ENCODE results near the gene VAC14. TPM values are rescaled to one million over a fixed set of nuclear protein-coding genes. Genes with fewer than 3 reads are reported as not detected.
A peak's percentile ranks its signal among the peaks of the same experiment; 100 is the strongest.

VAC14 gene
- total RNA-seq, 4 donors from 2014 or later, result 31.1 to 47.0 (median 37.0) TPM

DNA sequence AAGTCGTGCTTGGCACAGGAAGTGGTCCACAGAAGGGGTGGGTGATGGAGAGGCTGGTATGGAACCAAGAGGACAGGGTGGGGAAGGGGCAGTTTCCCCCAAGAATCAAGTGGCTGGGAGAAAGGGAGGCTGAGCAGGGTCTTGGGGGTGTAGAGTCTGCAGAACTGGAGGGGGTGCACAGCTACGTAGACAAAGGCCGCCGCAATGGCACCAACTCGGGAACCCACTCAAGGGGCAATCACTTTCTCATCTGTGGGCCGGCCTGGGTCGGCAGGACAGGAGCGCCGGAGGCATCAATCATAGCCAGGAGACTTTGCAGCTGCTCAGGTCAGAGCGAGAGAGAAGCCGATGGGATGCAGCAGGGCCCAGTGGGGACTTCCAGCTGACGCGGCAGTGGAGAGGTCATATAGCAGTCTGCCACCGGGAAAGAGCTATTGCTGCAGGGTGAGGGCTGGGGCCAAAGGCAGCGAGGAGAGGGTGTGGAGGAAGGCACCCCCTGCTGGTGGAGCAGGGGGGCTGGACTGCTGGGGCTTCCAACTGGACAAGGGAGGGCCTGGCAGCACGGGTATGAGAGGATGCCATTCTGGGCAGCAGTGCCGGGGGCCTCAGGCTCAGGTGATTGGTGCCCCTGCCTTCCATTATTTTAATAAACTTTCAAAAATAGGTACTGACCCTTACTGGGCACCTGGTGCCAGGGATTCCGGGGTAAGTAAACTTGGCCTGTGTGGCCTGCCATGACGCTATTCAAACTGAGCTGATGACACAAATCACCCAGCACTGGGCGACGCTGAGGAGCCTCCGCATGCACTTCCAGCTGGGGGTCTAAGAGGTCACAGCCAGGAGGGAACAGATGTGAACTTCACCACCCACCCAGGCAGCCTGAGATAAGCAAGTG is 62.6 kb downstream of the VAC14 start:
- Histone ChIP-seq H3K36me3 (peaks cover 0 to 27% (median 21%) of the 10 kb centered on the region in 4 donors), H3K4me1 (peaks cover 29 to 65% (median 58%) of the 10 kb centered on the region in 4 donors), H3K4me3 (peak overlapping the region in 1 of 4 donors; percentile 10), H3K27ac (replicated peaks in 1 of 4) (peak overlapping the region; percentile 92 to 96 (median 93)), H3K27me3 (no peaks in the 10 kb centered on the region), H3K9me3 (no peaks in the 10 kb centered on the region)
- 50% methylated on average over 19 of the region's 22 CpGs for WGBS
- DNase-seq (ENCODE audit: extremely low spot score), result no peak
- peak; percentile 66 to 70 for TF ChIP-seq POLR2AphosphoS5 (IDR thresholded peaks at IDR 0.05)
- TF ChIP-seq, protein P1, sequence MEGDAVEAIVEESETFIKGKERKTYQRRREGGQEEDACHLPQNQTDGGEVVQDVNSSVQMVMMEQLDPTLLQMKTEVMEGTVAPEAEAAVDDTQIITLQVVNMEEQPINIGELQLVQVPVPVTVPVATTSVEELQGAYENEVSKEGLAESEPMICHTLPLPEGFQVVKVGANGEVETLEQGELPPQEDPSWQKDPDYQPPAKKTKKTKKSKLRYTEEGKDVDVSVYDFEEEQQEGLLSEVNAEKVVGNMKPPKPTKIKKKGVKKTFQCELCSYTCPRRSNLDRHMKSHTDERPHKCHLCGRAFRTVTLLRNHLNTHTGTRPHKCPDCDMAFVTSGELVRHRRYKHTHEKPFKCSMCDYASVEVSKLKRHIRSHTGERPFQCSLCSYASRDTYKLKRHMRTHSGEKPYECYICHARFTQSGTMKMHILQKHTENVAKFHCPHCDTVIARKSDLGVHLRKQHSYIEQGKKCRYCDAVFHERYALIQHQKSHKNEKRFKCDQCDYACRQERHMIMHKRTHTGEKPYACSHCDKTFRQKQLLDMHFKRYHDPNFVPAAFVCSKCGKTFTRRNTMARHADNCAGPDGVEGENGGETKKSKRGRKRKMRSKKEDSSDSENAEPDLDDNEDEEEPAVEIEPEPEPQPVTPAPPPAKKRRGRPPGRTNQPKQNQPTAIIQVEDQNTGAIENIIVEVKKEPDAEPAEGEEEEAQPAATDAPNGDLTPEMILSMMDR (IDR thresholded peaks at IDR 0.05), result peak; percentile 87 to 92 (median 88)
- no peak for TF ChIP-seq EP300 (IDR thresholded peaks at IDR 0.05)
- intact Hi-C loops (cut with DNase I), result loop anchor here (1.0 kb wide), 1 partner anchor 58 kb away; no protein-coding TSS in a partner anchor

DNA sequence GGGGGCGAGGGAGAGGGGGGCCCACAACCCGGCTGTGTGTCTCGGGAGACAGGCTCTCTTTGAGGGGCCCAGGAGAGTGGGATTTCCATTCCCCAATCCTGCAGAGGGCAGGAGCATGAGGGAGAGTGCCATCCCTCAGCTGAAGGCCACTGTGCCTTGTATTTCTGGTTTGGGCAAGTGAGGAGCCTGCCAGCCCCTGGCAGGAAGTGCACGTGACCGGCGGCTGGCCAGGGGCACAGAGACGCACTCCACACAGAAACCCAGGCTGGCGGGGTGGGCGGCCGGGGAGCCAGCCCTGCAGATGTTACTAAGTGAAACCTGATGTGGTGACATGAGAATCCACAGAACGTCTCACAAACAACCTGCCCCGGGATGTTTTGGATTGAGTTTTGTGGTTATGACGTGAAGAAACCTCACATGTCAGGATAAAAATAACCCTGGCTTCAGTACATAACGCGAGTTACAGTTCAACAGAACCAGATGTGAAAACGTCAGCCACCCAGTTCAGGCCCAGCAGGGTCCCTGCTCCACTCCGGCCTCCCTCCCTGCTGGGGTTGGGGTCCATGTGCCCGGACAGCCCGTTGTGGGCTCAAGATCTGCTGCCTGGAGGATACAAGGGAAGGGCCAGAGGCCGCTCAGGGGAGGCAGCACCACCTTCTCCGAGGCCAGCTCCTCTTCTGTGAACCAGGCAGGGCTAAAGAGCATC is 63.4 kb downstream of the VAC14 start:
- no peaks in the 10 kb centered on the region for H3K27me3 ChIP-seq
- TF ChIP-seq EP300 (IDR thresholded peaks at IDR 0.05) (peak; percentile 82), POLR2AphosphoS5 (IDR thresholded peaks at IDR 0.05) (peak; percentile 83 to 84)
- TF ChIP-seq, protein P1 (IDR thresholded peaks at IDR 0.05), result no peak
- peak overlapping the region; percentile 92 to 96 (median 93) for H3K27ac ChIP-seq (replicated peaks in 1 of 4)
- H3K9me3 ChIP-seq, result no peaks in the 10 kb centered on the region
- 21% methylated on average over 13 of the region's 21 CpGs for WGBS
- DNase-seq (ENCODE audit: extremely low spot score), result no peak
- H3K36me3 ChIP-seq, result peaks cover 0 to 20% (median 14%) of the 10 kb centered on the region in 4 donors
- H3K4me3 ChIP-seq, result peak overlapping the region in 2 of 4 donors; percentile 10 to 13
- H3K4me1 ChIP-seq, result peaks cover 29 to 65% (median 58%) of the 10 kb centered on the region in 4 donors
- intact Hi-C loops (cut with DNase I), result loop anchor here (1.0 kb wide), 1 partner anchor 57 kb away; no protein-coding TSS in a partner anchor

DNA sequence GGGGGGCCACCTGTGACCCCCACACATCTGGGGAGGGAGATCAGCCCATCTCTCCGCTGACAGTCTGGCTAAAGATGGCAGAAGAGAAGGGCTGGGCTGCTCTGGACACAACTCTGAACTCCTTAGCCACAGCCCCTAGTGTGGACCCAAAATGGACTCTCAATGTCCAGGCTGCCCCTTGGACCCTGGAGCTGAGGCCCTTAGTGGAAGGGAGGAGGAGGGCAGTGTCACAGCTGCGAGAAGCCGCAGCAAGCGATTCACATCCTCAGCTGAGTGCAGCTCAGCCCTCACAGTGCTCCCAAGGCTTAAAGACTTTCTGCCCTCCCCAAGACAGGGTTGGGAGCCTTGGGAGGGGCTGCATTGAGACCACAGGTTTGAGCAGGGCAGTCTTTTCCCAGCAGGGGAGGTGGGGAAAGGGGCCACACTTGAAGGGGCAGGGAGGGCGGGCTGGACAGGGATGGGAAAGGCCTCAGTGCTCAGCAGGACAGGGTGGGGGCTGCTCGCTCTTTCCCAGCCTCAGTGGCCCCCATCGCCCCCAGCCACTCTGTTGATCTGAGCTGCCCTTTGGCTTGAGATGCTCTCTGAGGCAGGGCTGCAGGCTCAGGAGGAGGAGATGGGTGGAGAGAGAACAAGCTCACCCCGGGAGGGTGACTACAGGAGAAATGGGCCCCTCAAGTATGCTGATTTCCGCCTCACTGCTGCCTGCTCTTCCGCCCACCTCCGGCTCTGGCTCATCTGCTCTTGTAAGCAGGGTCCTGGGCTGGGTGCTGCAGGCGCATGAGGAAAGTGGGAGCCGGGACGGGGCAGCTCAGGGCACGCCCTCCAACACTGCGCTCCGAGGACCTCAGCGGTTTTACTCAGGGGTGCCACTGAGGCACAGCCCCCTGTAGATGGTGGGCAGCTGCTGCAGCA is 64.2 kb downstream of the VAC14 start:
- Histone ChIP-seq H3K9me3 (no peaks in the 10 kb centered on the region), H3K36me3 (peaks cover 0 to 14% (median 10%) of the 10 kb centered on the region in 4 donors), H3K27me3 (no peaks in the 10 kb centered on the region), H3K27ac (replicated peaks in 1 of 4) (peak overlapping the region; percentile 92 to 96 (median 93)), H3K4me3 (no peak overlapping the region), H3K4me1 (peaks cover 29 to 63% (median 57%) of the 10 kb centered on the region in 4 donors)
- intact Hi-C loops (cut with DNase I), result no loop called here
- TF ChIP-seq EP300 (IDR thresholded peaks at IDR 0.05), result no peak
- TF ChIP-seq POLR2A (IDR thresholded peaks at IDR 0.05; ENCODE audit: low read depth), result no peak
- no peak for TF ChIP-seq POLR2AphosphoS5 (IDR thresholded peaks at IDR 0.05)
- TF ChIP-seq, protein P1 (IDR thresholded peaks at IDR 0.05), result no peak
- 88% methylated on average over 5 of the region's 18 CpGs for WGBS
- no peak for DNase-seq (ENCODE audit: extremely low spot score)

Measured in esophagus muscularis mucosa (tissue), 4 donors.